Adrenal gland (tissue), 12 donors: ENCODE results near the gene PEX11B. TPM values are rescaled to one million over a fixed set of nuclear protein-coding genes. Genes with fewer than 3 reads are reported as not detected.

ENCODE experiments used
- DNase-seq, 7 donors: peaks; one replicate each; pipeline ENCODE4 v3.0.0-alpha.2; 2019 to 2020
- H3K27ac ChIP-seq, 5 donors: fragments of 200-600 bp; sonication (generic) in 4 of 5; 1 replicate in 3 of 5; 2 replicates in 2 of 5; pipeline versions ENCODE4 v1.5.1 to v1.8.0; 2016 to 2020; ENCODE audit warnings: mild to moderate bottlenecking in 1 of 5
- H3K27me3 ChIP-seq: fragments of 200-600 bp; 2 replicates; pipeline ENCODE4 v1.8.0; 2021
- H3K36me3 ChIP-seq, 2 donors: fragments of 200-600 bp; replicated peaks in 1 of 2; 1 replicate in 1 of 2; 2 replicates in 1 of 2; pipeline versions ENCODE4 v1.5.1 to v1.8.0; 2018 to 2022
- H3K4me1 ChIP-seq, 2 donors: fragments of 200-600 bp; replicated peaks in 1 of 2; 1 replicate in 1 of 2; 2 replicates in 1 of 2; pipeline versions ENCODE4 v1.5.1 to v1.8.0; 2018 to 2021
- H3K4me3 ChIP-seq, 4 donors: fragments of 200-600 bp; sonication (generic) in 3 of 4; one replicate each; pipeline ENCODE4 v1.5.1; 2016 to 2018
- H3K9me3 ChIP-seq, 3 donors: fragments of 200-600 bp; sonication (generic) in 1 of 3; replicated peaks in 1 of 3; 1 replicate in 2 of 3; 2 replicates in 1 of 3; pipeline versions ENCODE4 v1.5.1 to v1.8.0; 2016 to 2021
- CTCF ChIP-seq, 6 experiments: fragments of 450-650 bp in 4 of 6; fragments of 200-600 bp in 2 of 6; sonication (generic) in 1 of 6; IDR thresholded peaks; 1 replicate in 5 of 6; 2 replicates in 1 of 6; pipeline versions ENCODE4 v1.5.1 to v1.8.0; 2016 to 2021; ENCODE audit warnings: antibody characterized with exemption in 6 of 6, mild to moderate bottlenecking in 2 of 6, moderate library complexity in 1 of 6
- POLR2A ChIP-seq, 2 donors: fragments of 450-650 bp; IDR thresholded peaks; one replicate each; pipeline ENCODE4 v1.6.1; 2017; ENCODE audit warnings: antibody characterized with exemption in 2 of 2, mild to moderate bottlenecking in 2 of 2, moderate library complexity in 1 of 2
- WGBS, 4 donors: extraction: QIAGEN DNeasy Blood & Tissue Kit in 2 of 4; methylation state at CpG; one replicate each; pipeline versions ENCODE4 v1.1.5 to v1.1.7; 2013 to 2017; 5-methylcytosine and 5-hydroxymethylcytosine counted together
- intact Hi-C, 2 donors: fragments of 100-400 bp; cut with DNase I; formaldehyde crosslinking; loops; one replicate each; pipeline versions ENCODE4 v1.14.1 to v1.15.0; 2022 to 2023
- polyA plus RNA-seq, 3 donors: library from polyadenylated mRNA; stranded (reverse); fragments of 200-250 nt in 2 of 3; fragments of 350-450 nt in 1 of 3; fragmentation: Illumina TruSeq in 1 of 3; extraction: RNeasy Lipid Tissue Mini Kit (QIAGEN cat#74804) in 1 of 3; gene quantifications; one replicate each; pipeline ENCODE4 v1.2.3, GENCODE V29; 2013 to 2014
- total RNA-seq, 9 donors: library from RNA; depleted of rRNA in 4 of 9; stranded (reverse); fragments of >200 nt in 4 of 9; fragments of 120-200 nt in 1 of 9; fragmentation: NEBNext Ultra II Directional in 1 of 9; extraction: Animal tissue kit (Norgen Biotek cat#: 25700) in 1 of 9; gene quantifications; one replicate each; pipeline versions ENCODE4 v1.1.0 to v1.2.4, GENCODE V29; 2013 to 2023
- donor health status: healthy with polysubstance abuse.
- donor health status: Bipolar disorder and iron deficiency.
- donor health status: DM: yes; HTN: yes; CAD: no.
- donor health status: DM: no; HTN: no; CAD: no.
- donor health status: DM: no; HTN: no; CAD: no.
- donor health status: DM: yes; HTN: yes; CAD: no.

The PEX11B gene
- total and polyA plus RNA-seq, 12 donors: 21.2 to 52.9 (median 32.4) TPM

- Histone ChIP-seq H3K9me3 (no peaks in the 10 kb centered on the region), H3K27ac (peak overlapping the region; percentile 19 to 88 (median 84)), H3K4me1 (peaks cover 19 to 24% of the 10 kb centered on the region in 2 donors), H3K4me3 (peak overlapping the region in 1 of 4 donors; percentile 8), H3K27me3 (no peaks in the 10 kb centered on the region), H3K36me3 (no peaks in the 10 kb centered on the region)
- TF ChIP-seq CTCF (IDR thresholded peaks at IDR 0.05) (peak; percentile 84 to 98 (median 95)), POLR2A (IDR thresholded peaks at IDR 0.05) (peak in 1 of 2 donors; percentile 60)
- intact Hi-C loops: no loop called here
- peak; percentile 93 to 98 (median 95) for DNase-seq
- 0 to 3% (median 1%) methylated on average over 6 of the region's 6 CpGs for WGBS, 4 donors
Observed at GRCh38 chr1:145891587-145892485, 26.7 kb downstream of the PEX11B start.

- DNase-seq: no peak
- H3K27ac ChIP-seq: peak overlapping the region in 3 of 5 donors; percentile 80 to 88 (median 86)
- H3K4me1 ChIP-seq: peaks cover 19 to 24% of the 10 kb centered on the region in 2 donors
- TF ChIP-seq POLR2A (IDR thresholded peaks at IDR 0.05) (no peak), CTCF (IDR thresholded peaks at IDR 0.05) (no peak)
- H3K9me3 ChIP-seq: no peaks in the 10 kb centered on the region
- no peak overlapping the region for H3K4me3 ChIP-seq
- 8 to 38% (median 37%) methylated on average over 1 of the region's 1 CpG for WGBS, 4 donors
- intact Hi-C loops: no loop called here
- H3K27me3 ChIP-seq: no peaks in the 10 kb centered on the region
- no peaks in the 10 kb centered on the region for H3K36me3 ChIP-seq
Observed at GRCh38 chr1:145891143-145891542, 27.4 kb downstream of the PEX11B start.

DNA sequence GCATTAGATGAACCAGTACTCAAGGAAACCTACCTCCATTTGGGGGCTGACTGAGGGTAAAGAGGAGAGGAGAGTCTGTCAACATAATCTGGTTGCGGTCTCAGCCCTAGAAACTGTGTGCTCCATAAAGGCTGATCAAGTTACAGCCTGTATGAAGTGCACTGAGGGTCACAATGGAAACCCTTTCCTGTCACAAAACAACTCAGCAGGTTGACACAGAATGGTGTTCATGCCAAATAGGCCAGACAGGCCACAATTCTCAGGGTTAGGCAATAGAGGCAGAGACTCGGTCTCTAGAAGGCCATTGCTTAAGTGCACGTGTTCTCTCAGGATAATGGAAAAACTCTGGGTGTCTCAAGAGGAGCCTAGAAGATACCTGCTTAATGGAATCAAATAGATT lies 28.8 kb downstream of the PEX11B start:
- Histone ChIP-seq H3K36me3 (no peaks in the 10 kb centered on the region), H3K27ac (no peak overlapping the region), H3K9me3 (no peaks in the 10 kb centered on the region), H3K4me1 (peaks cover 22 to 34% of the 10 kb centered on the region in 2 donors), H3K27me3 (no peaks in the 10 kb centered on the region), H3K4me3 (no peak overlapping the region)
- TF ChIP-seq CTCF (IDR thresholded peaks at IDR 0.05) (no peak), POLR2A (IDR thresholded peaks at IDR 0.05) (no peak)
- intact Hi-C loops: no loop called here
- WGBS, 4 donors: 51 to 73% (median 65%) methylated on average over 3 of the region's 3 CpGs
- peak in 4 of 7 donors; percentile 37 to 70 (median 58) for DNase-seq

DNA sequence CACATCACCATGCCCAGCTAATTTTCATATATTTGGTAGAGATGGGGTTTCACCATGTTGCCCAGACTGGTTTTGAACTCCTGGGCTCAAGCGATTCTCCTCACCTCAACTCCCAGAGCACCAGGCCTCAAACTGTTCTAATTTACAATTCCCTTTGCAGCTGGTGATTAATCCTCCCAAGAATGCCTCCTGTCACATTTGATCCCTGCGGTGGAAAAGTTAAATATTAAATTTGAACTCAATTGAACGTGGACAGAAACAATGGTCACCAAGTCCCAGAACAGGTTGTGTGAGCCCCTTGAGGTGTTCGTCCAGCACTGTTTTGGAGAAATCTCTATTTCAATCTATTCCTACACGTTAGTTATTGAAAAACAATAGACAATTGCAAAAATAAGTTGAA lies 30.9 kb downstream of the PEX11B start:
- no peak for DNase-seq
- TF ChIP-seq CTCF (IDR thresholded peaks at IDR 0.05) (no peak), POLR2A (IDR thresholded peaks at IDR 0.05) (no peak)
- no peaks in the 10 kb centered on the region for H3K9me3 ChIP-seq
- no peaks in the 10 kb centered on the region for H3K27me3 ChIP-seq
- H3K36me3 ChIP-seq: no peaks in the 10 kb centered on the region
- H3K4me3 ChIP-seq: no peak overlapping the region
- intact Hi-C loops: no loop called here
- WGBS, 4 donors: 79 to 87% (median 80%) methylated on average over 5 of the region's 5 CpGs
- peaks cover 17 to 28% of the 10 kb centered on the region in 2 donors for H3K4me1 ChIP-seq
- H3K27ac ChIP-seq: no peak overlapping the region
